SK-N-SH (cell line): ENCODE results near the gene OXTR. TPM values are rescaled to one million over a fixed set of nuclear protein-coding genes. Genes with fewer than 3 reads are reported as not detected.
A peak's percentile ranks its signal among the peaks of the same experiment; 100 is the strongest.

ENCODE experiments used
- CTCF ChIA-PET: fragments of 300-600, 350-600 bp; formaldehyde crosslinking; extraction: SDS; loops from one replicate; lab custom pipeline; 2021; lab: Yijun Ruan, JAX
- POLR2A ChIA-PET: fragments of 350-600 bp; sonication (Branson Sonifier 250); formaldehyde crosslinking; extraction: SDS; loops from one replicate; lab custom pipeline; 2020; ENCODE audit warnings: antibody characterized with exemption, inconsistent platforms; lab: Yijun Ruan, JAX
- DNase-seq: peaks from one replicate; pipeline ENCODE4 v3.0.0; 2012
- H2AFZ ChIP-seq: fragments of 200-600 bp; sonication (generic); 2 replicates; pipeline ENCODE4 v1.8.1; 2016; ENCODE audit warnings: antibody characterized with exemption, mild to moderate bottlenecking, low read depth
- H3F3A ChIP-seq: fragments of 200-600 bp; sonication (generic); replicated peaks from 2 replicates; pipeline ENCODE3; 2016; ENCODE audit warnings: antibody characterized with exemption, mild to moderate bottlenecking; ENCODE audit not compliant: insufficient read depth
- H3K27ac ChIP-seq, 2 experiments: fragments of 200-500 bp in 1 of 2; fragments of 200-600 bp in 1 of 2; sonication (Bioruptor generic) in 1 of 2; sonication (generic), shearing (Covaris generic) in 1 of 2; 2 replicates each; pipeline versions ENCODE4 v1.5.1 to v1.6.1; 2014 to 2016; ENCODE audit warnings: low read depth in 2 of 2, inconsistent platforms in 1 of 2, low read length in 1 of 2, mild to moderate bottlenecking in 1 of 2, mixed read lengths in 1 of 2
- H3K27me3 ChIP-seq: fragments of 200-600 bp; sonication (generic), shearing (Covaris generic); 2 replicates; pipeline ENCODE4 v1.6.1; 2016; ENCODE audit warnings: mixed run types; ENCODE audit not compliant: insufficient read depth
- H3K36me3 ChIP-seq, 2 experiments: fragments of 200-500 bp in 1 of 2; fragments of 200-600 bp in 1 of 2; sonication (Bioruptor generic) in 1 of 2; sonication (generic) in 1 of 2; replicated peaks in 1 of 2; 2 replicates each; pipeline versions ENCODE3 to v1.5.1; 2014 to 2016; ENCODE audit warnings: low read length in 1 of 2, mild to moderate bottlenecking in 1 of 2; ENCODE audit not compliant: insufficient read depth in 2 of 2, control insufficient read depth in 1 of 2
- H3K4me1 ChIP-seq, 2 experiments: fragments of 200-500 bp in 1 of 2; fragments of 200-600 bp in 1 of 2; sonication (Bioruptor generic) in 1 of 2; sonication (generic), shearing (Covaris generic) in 1 of 2; 2 replicates each; pipeline versions ENCODE4 v1.5.1 to v1.6.1; 2014 to 2016; ENCODE audit warnings: low read depth in 1 of 2, low read length in 1 of 2, mixed run types in 1 of 2; ENCODE audit not compliant: insufficient read depth in 2 of 2, control insufficient read depth in 1 of 2
- H3K4me2 ChIP-seq: fragments of 200-600 bp; sonication (generic), shearing (Covaris generic); 2 replicates; pipeline ENCODE4 v1.6.1; 2017; ENCODE audit warnings: mixed run types
- H3K4me3 ChIP-seq, 2 experiments: fragments of 200-500 bp in 1 of 2; fragments of 200-600 bp in 1 of 2; sonication (Bioruptor generic) in 1 of 2; sonication (generic), shearing (Covaris generic) in 1 of 2; 2 replicates each; pipeline versions ENCODE4 v1.5.1 to v1.8.1; 2014 to 2016; ENCODE audit warnings: low read depth in 2 of 2, inconsistent platforms in 1 of 2, low read length in 1 of 2, mild to moderate bottlenecking in 1 of 2, mixed read lengths in 1 of 2, moderate library complexity in 1 of 2
- H3K79me2 ChIP-seq: fragments of 200-600 bp; sonication (generic); 2 replicates; pipeline ENCODE4 v1.8.1; 2017; ENCODE audit warnings: mild to moderate bottlenecking; ENCODE audit not compliant: insufficient read depth
- H3K9ac ChIP-seq: fragments of 200-600 bp; sonication (generic); 2 replicates; pipeline ENCODE4 v1.6.1; 2017; ENCODE audit warnings: mixed run types
- H3K9me2 ChIP-seq: fragments of 200-600 bp; sonication (generic); 2 replicates; pipeline ENCODE4 v1.6.1; 2017; ENCODE audit warnings: mixed run types
- H3K9me3 ChIP-seq: fragments of 200-600 bp; sonication (generic); 2 replicates; pipeline ENCODE4 v1.6.1; 2017; ENCODE audit warnings: mixed run types, mild to moderate bottlenecking, moderate library complexity
- H4K20me1 ChIP-seq: fragments of 200-600 bp; sonication (generic); 2 replicates; pipeline ENCODE4 v1.6.1; 2017; ENCODE audit warnings: mild to moderate bottlenecking, mixed run types; ENCODE audit not compliant: insufficient read depth
- CHD2 ChIP-seq: fragments of 150-350 bp; IDR thresholded peaks from 2 replicates; pipeline ENCODE4 v1.6.1; 2018; ENCODE audit warnings: low read length; ENCODE audit not compliant: partially characterized antibody
- ELF1 ChIP-seq: IDR thresholded peaks from 2 replicates; pipeline ENCODE4 v1.4.0; 2012
- FOSL2 ChIP-seq: IDR thresholded peaks from 2 replicates; pipeline ENCODE4 v1.4.0; 2012; ENCODE audit warnings: low read depth, mild to moderate bottlenecking, moderate library complexity, borderline replicate concordance
- FOXJ3 ChIP-seq: sonication (generic); formaldehyde crosslinking; IDR thresholded peaks from 2 replicates; pipeline ENCODE4 v1.5.1; 2020; ENCODE audit warnings: mild to moderate bottlenecking, missing genetic modification reagents
- GATA2 ChIP-seq: sonication (generic); formaldehyde crosslinking; IDR thresholded peaks from 2 replicates; pipeline ENCODE4 v1.5.0; 2020; ENCODE audit warnings: mild to moderate bottlenecking, missing genetic modification reagents
- IRF3 ChIP-seq: fragments of 150-350 bp; IDR thresholded peaks from 2 replicates; pipeline ENCODE4 v1.6.1; 2016; ENCODE audit warnings: mild to moderate bottlenecking, low read depth, low read length
- JUND ChIP-seq: IDR thresholded peaks from 2 replicates; pipeline ENCODE4 v1.4.0; 2012
- MXI1 ChIP-seq: IDR thresholded peaks from 2 replicates; pipeline ENCODE4 v1.6.1; 2012; ENCODE audit warnings: mild to moderate bottlenecking, low read depth, low read length, improper control_type of control experiment
- NRF1 ChIP-seq: IDR thresholded peaks from 2 replicates; pipeline ENCODE4 v1.6.1; 2012; ENCODE audit warnings: low read depth, mild to moderate bottlenecking, low read length
- RAD21 ChIP-seq: IDR thresholded peaks from 2 replicates; pipeline ENCODE4 v1.6.1; 2012; ENCODE audit warnings: mild to moderate bottlenecking, low read length
- SIN3A ChIP-seq: IDR thresholded peaks from 2 replicates; pipeline ENCODE4 v1.6.1; 2012; ENCODE audit warnings: low read depth, mild to moderate bottlenecking, low read length, moderate library complexity, borderline replicate concordance
- TAF1 ChIP-seq: IDR thresholded peaks from 2 replicates; pipeline ENCODE4 v1.6.1; 2012; ENCODE audit warnings: low read depth, mild to moderate bottlenecking, low read length, moderate library complexity, borderline replicate concordance
- TCF12 ChIP-seq: IDR thresholded peaks from 2 replicates; pipeline ENCODE4 v1.4.0; 2012
- TEAD4 ChIP-seq: IDR thresholded peaks from 2 replicates; pipeline ENCODE4 v1.4.0; 2012; ENCODE audit warnings: mild to moderate bottlenecking, borderline replicate concordance; ENCODE audit not compliant: insufficient read depth
- USF1 ChIP-seq: IDR thresholded peaks from 2 replicates; pipeline ENCODE4 v1.4.0; 2012; ENCODE audit warnings: low read depth, borderline replicate concordance
- USF2 ChIP-seq: fragments of 150-350 bp; IDR thresholded peaks from 2 replicates; pipeline ENCODE4 v1.6.1; 2017; ENCODE audit warnings: antibody characterized with exemption, low read length, low read depth, borderline replicate concordance
- WGBS: methylation state at CpG from one replicate; pipeline ENCODE4 v1.1.6; 2017; ENCODE audit warnings: low lambda C conversion rate; 5-methylcytosine and 5-hydroxymethylcytosine counted together
- polyA plus RNA-seq, 3 experiments: library from polyadenylated mRNA; depleted of rRNA; stranded (reverse); fragments of >200 nt; gene quantifications; 2 replicates each; pipeline ENCODE4 v1.2.3, GENCODE V29; 2012

OXTR gene
- polyA plus RNA-seq, 1 of the 3 experiments (the other 2 are of a cell fraction) = 1.8 TPM

GRCh38 chr3:8800016-8800415, 30.6 kb upstream of the OXTR start:
- 62% methylated on average over 3 of the region's 3 CpGs for WGBS
- Histone ChIP-seq H3K27ac (no peak overlapping the region), H3K27me3 (no peaks in the 10 kb centered on the region), H3K4me1 (no peaks in the 10 kb centered on the region), H3K4me2 (no peak overlapping the region), H3K9me2 (no peaks in the 10 kb centered on the region), H3K4me3 (no peak overlapping the region), H3K36me3 (peaks cover 0 to 7% of the 10 kb centered on the region in 2 experiments), H4K20me1 (no peaks in the 10 kb centered on the region), H3K9ac (no peak overlapping the region), H3K9me3 (no peaks in the 10 kb centered on the region), H2AFZ (no peak overlapping the region), H3F3A (peaks cover 4% of the 10 kb centered on the region), H3K79me2 (no peaks in the 10 kb centered on the region)
- ChIA-PET CTCF (interaction anchor here (2.0 kb wide), 1 partner anchor 31 kb away, joined by 8 read pairs; the partner anchor contains the start of gene OXTR), POLR2A (no interaction called here)
- DNase-seq = no peak
- TF ChIP-seq IRF3 (no peak), USF1 (no peak), TCF12 (no peak), TAF1 (no peak), NRF1 (no peak), RAD21 (no peak), JUND (no peak), USF2 (no peak)

- H3K27ac ChIP-seq = peak overlapping the region in 1 of 2 experiments; percentile 59; a peak in 2 of 4 replicates
- H3K9me3 ChIP-seq = 0 out of 2 replicates have a peak, but pooled peaks cover 2% of the 10 kb centered on the region
- no peaks in the 10 kb centered on the region for H3K79me2 ChIP-seq
- no peak overlapping the region for H3K9ac ChIP-seq
- H2AFZ ChIP-seq = no peak overlapping the region
- H3K4me1 ChIP-seq = peaks cover 0 to 20% of the 10 kb centered on the region in 2 experiments; a peak in 2 of 4 replicates
- H3K9me2 ChIP-seq = no peaks in the 10 kb centered on the region
- CTCF ChIA-PET = interaction anchor here (1.1 to 3.0 kb wide), 4 partner anchors 10 to 25 kb away, joined by 3 to 14 read pairs (median 4); partner anchors contain the start of gene OXTR
- no peak overlapping the region for H3K4me2 ChIP-seq
- no peaks in the 10 kb centered on the region for H3K27me3 ChIP-seq
- TF ChIP-seq IRF3 (no peak), TEAD4 (no peak), FOSL2 (no peak), FOXJ3 (no peak), NRF1 (no peak), SIN3A (no peak), GATA2 (no peak), ELF1 (no peak), TAF1 (no peak), USF1 (no peak), CHD2 (no peak), MXI1 (no peak)
- TF ChIP-seq, all 33 proteins: peak for 0
- no peak for DNase-seq
- peaks cover 4% of the 10 kb centered on the region for H3F3A ChIP-seq
- no peak overlapping the region for H3K4me3 ChIP-seq
- POLR2A ChIA-PET = no interaction called here
- no peaks in the 10 kb centered on the region for H4K20me1 ChIP-seq
- H3K36me3 ChIP-seq = peaks cover 0 to 3% of the 10 kb centered on the region in 2 experiments
- 87% methylated on average over 3 of the region's 3 CpGs for WGBS
Measured at GRCh38 chr3:8794247-8794646, 24.8 kb upstream of the OXTR start.
